NT2/D1 (cell line): Measurements from ENCODE around the gene UBAC2.
A peak's percentile ranks its signal among the peaks of the same experiment; 100 is the strongest.
"Not testable (repeated sequence)": the region's sequence is repeated elsewhere in the genome, so short reads cannot be mapped to it uniquely, and the experiment has no call there.

ENCODE experiments used
- DNase-seq: peaks from one replicate; pipeline ENCODE4 v3.0.0-alpha.2; 2011; ENCODE audit warnings: low read depth, low spot score
- H3K27me3 ChIP-seq: 2 replicates; pipeline ENCODE4 v1.6.0; 2011; ENCODE audit warnings: mild to moderate bottlenecking; ENCODE audit not compliant: insufficient read length, insufficient read depth
- H3K36me3 ChIP-seq: 2 replicates; pipeline ENCODE4 v1.6.1; 2011; ENCODE audit warnings: mild to moderate bottlenecking, low read length, mixed read lengths; ENCODE audit not compliant: insufficient read depth, insufficient read length
- H3K4me1 ChIP-seq: 2 replicates; pipeline ENCODE4 v1.5.1; 2011; ENCODE audit not compliant: insufficient read depth, insufficient read length
- H3K4me3 ChIP-seq: 2 replicates; pipeline ENCODE4 v1.5.1; 2011; ENCODE audit warnings: low read depth; ENCODE audit not compliant: insufficient read length
- H3K9ac ChIP-seq: 2 replicates; pipeline ENCODE4 v1.6.0; 2011; ENCODE audit warnings: low read depth; ENCODE audit not compliant: insufficient read length
- H3K9me3 ChIP-seq: 2 replicates; pipeline ENCODE4 v1.5.1; 2011; ENCODE audit warnings: mild to moderate bottlenecking, low read length; ENCODE audit not compliant: insufficient read depth
- SUZ12 ChIP-seq: IDR thresholded peaks from 2 replicates; pipeline ENCODE4 v1.6.1; 2011; ENCODE audit not compliant: insufficient read length, insufficient read depth; ENCODE audit errors: extremely low read depth
- YY1 ChIP-seq: IDR thresholded peaks from 2 replicates; pipeline ENCODE4 v1.6.1; 2011; ENCODE audit not compliant: insufficient read length, insufficient read depth
- ZNF274 ChIP-seq: IDR thresholded peaks from 2 replicates; pipeline ENCODE4 v1.6.1; 2011; ENCODE audit warnings: mild to moderate bottlenecking, low read depth, low read length

UBAC2 gene

DNA sequence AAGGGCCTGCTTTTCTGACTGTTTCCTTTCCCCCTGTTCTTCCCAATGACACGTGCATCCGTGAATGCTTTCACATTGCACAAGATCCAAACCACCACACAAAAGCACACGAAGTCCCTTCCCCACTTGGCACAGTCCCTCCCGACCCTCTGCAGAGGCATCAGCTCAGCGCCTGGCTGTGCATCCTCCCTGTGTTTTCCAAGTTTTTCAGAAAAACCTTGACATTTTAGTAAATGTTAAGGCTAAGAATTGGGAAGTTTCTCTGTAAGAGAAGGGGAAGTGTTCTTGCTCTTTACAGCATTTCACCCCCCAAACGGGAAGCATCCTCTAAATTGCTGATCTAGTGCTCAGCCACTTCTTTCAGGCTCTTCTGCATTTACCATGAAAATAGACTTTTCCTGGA, 206.1 kb downstream of the UBAC2 start:
- H3K9me3 ChIP-seq, result no peaks in the 10 kb centered on the region; the same call in 1 of the 2 replicates
- H3K4me3 ChIP-seq, result no peak overlapping the region
- no peak overlapping the region for H3K9ac ChIP-seq
- H3K4me1 ChIP-seq, result no peaks in the 10 kb centered on the region
- H3K27me3 ChIP-seq, result no peaks in the 10 kb centered on the region
- no peak for DNase-seq
- TF ChIP-seq SUZ12, result no peak
- TF ChIP-seq ZNF274, result no peak
- no peak for TF ChIP-seq YY1
- H3K36me3 ChIP-seq, result no peaks in the 10 kb centered on the region

GRCh38 chr13:99407906-99408702, 207.4 kb downstream of the UBAC2 start:
- Histone ChIP-seq H3K4me1 (no peaks in the 10 kb centered on the region), H3K36me3 (no peaks in the 10 kb centered on the region), H3K9ac (no peak overlapping the region), H3K27me3 (no peaks in the 10 kb centered on the region), H3K9me3 (no peaks in the 10 kb centered on the region; the same call in 1 of the 2 replicates), H3K4me3 (no peak overlapping the region)
- no peak for TF ChIP-seq YY1
- no peak for TF ChIP-seq SUZ12
- no peak for TF ChIP-seq ZNF274
- no peak for DNase-seq

DNA sequence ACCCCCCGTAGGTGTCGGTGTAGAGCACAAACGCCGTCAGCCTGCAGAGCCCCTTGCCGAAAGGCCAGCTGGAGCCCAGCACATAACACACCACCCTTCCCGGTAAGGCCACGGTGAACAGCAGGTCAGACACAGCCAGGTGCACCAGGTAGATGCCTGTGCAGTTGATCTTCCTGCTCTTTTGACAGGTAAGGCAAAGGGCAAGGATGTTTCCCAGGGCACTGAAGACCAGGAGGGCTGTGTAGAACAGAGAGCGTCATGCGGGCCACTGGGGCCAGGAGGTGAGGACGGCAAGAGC, 208.0 kb downstream of the UBAC2 start:
- H3K36me3 ChIP-seq, result no peaks in the 10 kb centered on the region
- no peak for TF ChIP-seq ZNF274
- no peak for TF ChIP-seq YY1
- TF ChIP-seq SUZ12, result no peak
- H3K9me3 ChIP-seq, result no peaks in the 10 kb centered on the region; the same call in 1 of the 2 replicates
- no peaks in the 10 kb centered on the region for H3K27me3 ChIP-seq
- no peak for DNase-seq
- no peak overlapping the region for H3K4me3 ChIP-seq
- no peak overlapping the region for H3K9ac ChIP-seq
- no peaks in the 10 kb centered on the region for H3K4me1 ChIP-seq

DNA sequence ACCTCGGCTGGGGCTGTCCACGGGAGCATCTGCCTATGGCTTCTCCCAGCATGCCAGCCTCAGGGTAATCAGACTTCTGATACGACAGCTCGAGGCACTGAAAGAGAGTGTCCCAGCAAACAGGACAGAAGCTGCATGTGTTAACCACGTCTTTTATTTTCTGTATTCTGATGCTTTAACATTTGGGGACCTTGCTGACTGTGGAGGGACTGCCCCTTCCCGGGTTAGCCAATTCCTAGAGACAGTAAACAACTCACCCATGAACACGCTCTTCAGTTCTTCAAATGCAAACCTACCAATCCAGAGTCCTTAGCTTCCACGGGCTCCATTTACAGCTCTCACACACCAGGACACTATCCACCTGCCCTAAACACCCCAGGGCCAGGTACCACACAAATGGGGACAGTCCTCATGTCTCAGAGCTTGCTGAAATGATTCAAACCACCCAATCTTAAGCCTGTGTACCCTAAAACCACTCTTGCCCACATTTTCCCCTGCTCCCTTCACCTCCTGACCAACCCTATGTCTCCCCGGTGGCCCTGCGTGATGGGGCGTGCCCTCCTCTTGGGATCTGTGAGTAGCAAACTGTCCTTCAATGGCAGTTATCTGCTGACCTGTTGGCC, 208.9 kb downstream of the UBAC2 start:
- not testable (repeated sequence) for H3K9ac ChIP-seq, H3K4me1 ChIP-seq, H3K4me3 ChIP-seq, H3K9me3 ChIP-seq, H3K36me3 ChIP-seq, H3K27me3 ChIP-seq, DNase-seq

DNA sequence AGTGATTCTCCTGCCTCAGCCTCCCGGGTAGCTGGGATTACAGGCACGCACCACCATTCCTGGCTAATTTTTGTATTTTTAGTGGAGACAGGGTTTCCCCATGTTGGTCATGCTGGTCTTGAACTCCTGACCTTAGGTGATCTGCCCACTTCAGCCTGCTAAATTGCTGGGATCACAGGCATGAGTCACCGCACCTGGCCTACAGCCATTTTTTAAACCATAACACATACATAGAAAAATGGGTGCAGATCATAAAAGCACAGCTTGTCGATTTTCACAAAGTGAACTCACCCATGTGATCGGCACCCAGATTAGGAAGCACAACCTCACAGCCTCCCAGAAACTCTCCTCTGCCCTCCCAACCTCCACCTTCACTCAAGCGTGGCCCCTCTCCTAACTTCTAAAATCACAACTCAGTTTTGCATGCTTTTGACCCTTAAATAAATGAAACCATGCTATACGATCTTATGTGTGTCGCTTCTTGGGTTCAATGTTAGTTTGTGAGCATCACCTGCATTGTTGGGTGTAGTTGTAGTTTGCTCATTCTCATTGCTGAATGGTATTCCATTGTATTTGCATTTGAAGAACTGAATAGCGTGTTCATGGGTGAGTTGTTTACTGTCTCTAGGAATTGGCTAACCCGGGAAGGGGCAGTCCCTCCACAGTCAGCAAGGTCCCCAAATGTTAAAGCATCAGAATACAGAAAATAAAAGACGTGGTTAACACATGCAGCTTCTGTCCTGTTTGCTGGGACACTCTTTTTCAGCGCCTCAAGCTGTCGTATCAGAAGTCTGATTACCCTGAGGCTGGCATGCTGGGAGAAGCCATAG, 210.2 kb downstream of the UBAC2 start:
- DNase-seq, result peak; percentile 23
- not testable (repeated sequence) for H3K4me3 ChIP-seq, H3K4me1 ChIP-seq, H3K27me3 ChIP-seq, H3K36me3 ChIP-seq, H3K9me3 ChIP-seq
- peak overlapping the region; percentile 32 for H3K9ac ChIP-seq

- TF ChIP-seq ZNF274, result no peak
- TF ChIP-seq YY1, result no peak
- TF ChIP-seq SUZ12, result no peak
- no peak for DNase-seq
- Histone ChIP-seq H3K4me1 (peaks cover 9% of the 10 kb centered on the region), H3K9ac (no peak overlapping the region), H3K4me3 (no peak overlapping the region), H3K36me3 (no peaks in the 10 kb centered on the region), H3K9me3 (no peaks in the 10 kb centered on the region; the same call in 1 of the 2 replicates), H3K27me3 (no peaks in the 10 kb centered on the region)
Measured at GRCh38 chr13:99412856-99413255, 212.2 kb downstream of the UBAC2 start.
